NOMO-1 (cell line): Measurements from ENCODE around the gene LCT.
"Not testable (repeated sequence)": the region's sequence is repeated elsewhere in the genome, so short reads cannot be mapped to it uniquely, and the experiment has no call there.

ENCODE experiments used
- DNase-seq, 2 experiments: peaks; one replicate each; lab custom pipeline; 2025; ENCODE audit not compliant: unreplicated experiment in 2 of 2; lab: John Stamatoyannopoulos, UW

Gene LCT

GRCh38 chr2:135798275-135798705 lies 38.7 kb downstream of the LCT start:
- DNase-seq = no peak

- peak; percentile 55 to 78 for DNase-seq
These were observed 39.3 kb downstream of the LCT start for GRCh38 chr2:135797497-135798274.

GRCh38 chr2:135796606-135797005 lies 40.4 kb downstream of the LCT start:
- no peak for DNase-seq

- DNase-seq = not testable (repeated sequence)
These were observed 41.3 kb downstream of the LCT start for GRCh38 chr2:135795641-135796040.

- DNase-seq = no peak
These were observed 44.4 kb downstream of the LCT start for GRCh38 chr2:135792401-135793150.

DNA sequence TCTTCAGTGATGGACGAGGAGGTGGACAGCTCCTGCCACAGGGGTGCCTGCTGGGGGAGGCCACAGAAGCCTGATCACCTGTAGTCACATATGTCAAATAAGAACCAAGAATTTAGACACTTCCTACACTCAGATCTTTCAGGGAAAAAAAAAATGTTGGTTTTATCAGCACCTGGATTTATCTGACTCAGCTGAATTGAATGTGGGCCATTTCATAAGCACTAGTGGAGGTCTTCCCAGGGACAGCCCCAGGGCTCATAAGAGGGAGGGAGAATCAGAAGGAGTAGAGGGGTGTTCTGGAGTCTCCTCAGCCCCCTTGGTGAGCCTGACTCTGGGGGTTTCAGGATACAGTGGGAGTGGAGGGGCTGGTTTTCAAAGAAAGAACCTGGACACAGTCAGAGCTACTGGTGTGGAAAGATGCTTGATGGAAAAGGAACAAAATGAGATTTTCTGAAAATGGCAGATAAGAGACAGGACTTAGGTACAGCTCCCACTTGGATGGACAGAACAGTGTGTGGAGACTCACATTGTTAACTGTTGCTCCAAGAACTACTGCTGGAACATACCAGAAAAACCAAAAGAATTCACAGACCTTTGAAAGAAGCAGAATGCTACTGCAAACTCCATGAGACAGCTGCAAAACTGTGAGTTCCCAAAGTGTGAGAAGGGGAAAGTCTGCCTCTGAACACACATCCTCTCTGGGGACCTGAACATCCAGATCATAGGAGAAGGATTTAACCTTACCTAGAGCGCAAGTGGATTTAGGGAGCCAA lies 45.4 kb downstream of the LCT start:
- DNase-seq = no peak

DNA sequence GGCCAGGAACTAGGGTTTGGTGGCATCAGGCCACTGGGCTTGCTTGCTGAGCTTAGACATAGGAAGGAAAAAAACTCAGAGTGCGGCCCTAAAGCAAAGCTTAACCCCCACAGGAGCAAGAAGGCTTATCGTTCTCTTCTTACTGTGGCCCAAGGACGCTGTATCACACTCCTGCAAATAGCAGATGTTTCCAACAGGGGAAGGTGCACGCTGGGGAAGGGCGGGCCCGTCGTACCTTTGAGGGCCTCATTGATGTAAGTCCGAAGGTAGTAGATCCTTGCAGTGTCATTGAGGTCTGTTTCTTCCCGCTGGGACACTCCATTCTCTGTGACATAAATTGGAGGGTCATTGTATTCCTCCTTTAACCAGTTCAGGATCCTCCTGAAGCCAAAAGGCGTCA lies 46.6 kb downstream of the LCT start:
- DNase-seq = no peak

GRCh38 chr2:135786823-135787222 lies 50.2 kb downstream of the LCT start:
- no peak for DNase-seq

- no peak for DNase-seq
These were observed 52.0 kb downstream of the LCT start for GRCh38 chr2:135785032-135785431.

DNA sequence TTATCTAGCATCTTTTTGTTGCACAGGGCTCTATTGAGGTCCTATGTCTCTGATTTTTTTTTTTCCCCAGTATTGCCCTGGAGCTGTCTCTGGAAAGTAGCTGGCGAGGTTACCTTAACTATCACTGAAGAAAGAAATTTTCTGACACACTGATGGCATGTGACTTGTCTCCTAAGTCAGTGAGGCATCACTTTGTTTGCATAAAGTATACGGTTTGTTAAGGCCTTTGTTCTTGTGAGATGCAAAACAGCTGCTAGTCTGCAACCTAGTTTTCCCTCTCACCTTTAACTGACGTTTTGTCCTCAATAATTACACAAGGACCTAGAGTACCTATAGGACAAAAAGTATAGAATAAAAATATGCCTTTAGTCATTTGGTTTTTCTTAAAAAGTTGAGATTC lies 53.5 kb downstream of the LCT start:
- DNase-seq = no peak

GRCh38 chr2:135782231-135782630 lies 54.8 kb downstream of the LCT start:
- DNase-seq = no peak

DNA sequence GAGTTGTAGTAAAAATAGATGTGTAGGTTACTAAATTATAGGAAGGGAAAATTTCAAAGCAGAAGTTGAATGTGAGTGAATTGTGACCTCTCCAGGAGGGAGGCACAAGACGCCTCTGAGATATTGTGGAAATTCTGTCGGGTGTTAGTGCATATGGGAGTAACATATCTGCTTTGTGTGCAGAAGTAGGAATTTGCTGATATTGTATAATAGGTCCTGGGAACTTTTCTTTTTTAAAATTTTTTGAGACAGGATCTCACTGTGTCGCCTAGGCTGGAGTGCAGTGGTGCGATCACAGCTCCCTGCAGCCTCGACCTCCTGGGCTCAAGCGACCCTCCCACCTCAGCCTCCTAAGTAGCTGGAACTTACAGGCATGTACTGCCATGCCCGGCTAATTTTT lies 60.6 kb downstream of the LCT start:
- DNase-seq = no peak

GRCh38 chr2:135775420-135775819 lies 61.6 kb downstream of the LCT start:
- no peak for DNase-seq

GRCh38 chr2:135773917-135774316 lies 63.1 kb downstream of the LCT start:
- peak in 1 of 2 experiments; percentile 58 for DNase-seq

- no peak for DNase-seq
These were observed 63.7 kb downstream of the LCT start for GRCh38 chr2:135773319-135773718.

DNA sequence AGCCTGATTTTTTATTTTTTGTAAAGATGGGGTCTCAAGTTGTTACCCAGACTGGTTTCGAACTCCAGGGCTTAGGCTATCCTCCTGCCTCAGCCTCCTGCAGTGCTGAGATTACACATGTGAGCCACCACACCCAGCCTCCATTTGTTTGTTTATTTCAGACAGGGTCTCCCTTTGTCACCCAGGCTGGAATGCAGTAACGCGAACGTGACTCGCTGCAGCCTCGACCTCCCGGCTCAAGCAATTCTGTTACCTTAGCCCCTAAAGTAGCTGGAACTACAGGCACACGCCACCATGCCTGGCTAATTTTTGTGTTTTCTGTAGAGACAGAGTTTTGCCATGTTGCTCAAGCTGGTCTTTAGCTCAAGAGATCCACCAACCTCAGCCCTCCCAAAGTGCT lies 68.1 kb downstream of the LCT start:
- no peak for DNase-seq

- no peak for DNase-seq
These were observed 74.5 kb downstream of the LCT start for GRCh38 chr2:135762530-135762929.

DNA sequence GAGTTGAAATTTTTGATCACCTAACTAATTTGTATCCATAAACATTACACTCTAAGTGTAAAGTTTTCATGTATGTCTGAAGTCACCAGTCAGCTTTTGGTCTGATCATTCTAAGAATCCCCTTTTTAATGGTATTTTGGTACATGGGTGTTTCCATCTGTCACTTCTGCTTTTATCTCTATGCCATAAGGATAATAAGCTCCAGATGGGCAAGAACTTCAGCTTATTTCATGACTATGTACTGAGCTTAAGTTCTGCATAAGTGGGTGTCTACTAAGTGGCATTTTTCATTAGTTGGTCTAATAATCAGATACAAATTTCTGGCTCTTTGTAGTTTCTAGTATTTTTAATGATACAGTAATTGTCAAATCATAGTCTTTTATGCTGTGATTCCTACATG lies 75.0 kb downstream of the LCT start:
- DNase-seq = no peak

DNA sequence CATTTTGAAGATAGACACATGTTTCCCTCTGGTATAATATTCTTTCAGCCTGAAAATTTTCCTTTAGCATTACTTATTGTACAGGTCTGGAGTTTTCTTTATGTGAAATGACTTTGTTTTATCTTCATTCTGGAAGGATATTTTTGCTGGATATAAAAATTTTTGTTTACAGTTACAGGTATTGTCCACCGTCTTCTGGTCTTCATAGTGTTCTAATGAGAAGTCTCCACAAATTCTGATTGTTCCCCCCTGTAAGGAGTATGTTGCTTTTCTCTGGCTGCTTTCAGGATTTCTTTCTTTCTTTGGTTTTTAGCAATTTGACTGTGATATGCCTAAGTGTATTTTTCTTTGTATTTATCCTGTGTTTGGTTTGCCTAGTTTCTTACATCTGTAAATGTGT lies 80.3 kb downstream of the LCT start:
- no peak for DNase-seq

- DNase-seq = no peak
These were observed 81.4 kb downstream of the LCT start for GRCh38 chr2:135755573-135755972.

- no peak for DNase-seq
These were observed 91.4 kb downstream of the LCT start for GRCh38 chr2:135745545-135745944.
